ENCODE results near the gene ARHGEF28.

ARHGEF28 gene

DNA sequence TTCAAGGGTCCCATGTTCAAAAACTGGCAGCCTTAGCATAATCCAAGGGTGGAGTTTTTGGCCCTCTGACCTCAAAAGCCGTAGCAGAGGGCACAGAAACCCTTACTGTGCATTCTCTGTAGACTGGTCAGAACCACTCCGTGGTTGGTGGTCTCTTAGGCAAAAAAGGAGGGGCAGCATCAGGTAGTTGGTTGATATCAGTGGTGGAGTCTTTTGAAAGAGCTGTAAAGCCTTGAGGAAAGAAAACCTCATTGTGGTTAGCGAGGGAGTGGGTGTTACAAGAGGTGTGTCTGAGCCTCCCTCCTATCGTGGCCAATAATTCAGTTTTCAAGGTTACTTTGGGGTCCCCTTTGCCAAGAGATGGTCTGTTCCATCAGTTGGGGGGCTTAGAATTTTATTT, 40.9 kb downstream of the ARHGEF28 start:
- Histone ChIP-seq H3K27ac (replicated peaks) (no peak overlapping the region), H3K4me3 (replicated peaks; ENCODE audit: insufficient read depth, low read length) (no peak overlapping the region), H3K27me3 (ENCODE audit: insufficient read depth, poor library complexity, severe bottlenecking) (no peaks in the 10 kb centered on the region)
- no peak for DNase-seq (ENCODE audit: low read depth in 1 of 2, low spot score in 1 of 2)
- TF ChIP-seq, protein P1, sequence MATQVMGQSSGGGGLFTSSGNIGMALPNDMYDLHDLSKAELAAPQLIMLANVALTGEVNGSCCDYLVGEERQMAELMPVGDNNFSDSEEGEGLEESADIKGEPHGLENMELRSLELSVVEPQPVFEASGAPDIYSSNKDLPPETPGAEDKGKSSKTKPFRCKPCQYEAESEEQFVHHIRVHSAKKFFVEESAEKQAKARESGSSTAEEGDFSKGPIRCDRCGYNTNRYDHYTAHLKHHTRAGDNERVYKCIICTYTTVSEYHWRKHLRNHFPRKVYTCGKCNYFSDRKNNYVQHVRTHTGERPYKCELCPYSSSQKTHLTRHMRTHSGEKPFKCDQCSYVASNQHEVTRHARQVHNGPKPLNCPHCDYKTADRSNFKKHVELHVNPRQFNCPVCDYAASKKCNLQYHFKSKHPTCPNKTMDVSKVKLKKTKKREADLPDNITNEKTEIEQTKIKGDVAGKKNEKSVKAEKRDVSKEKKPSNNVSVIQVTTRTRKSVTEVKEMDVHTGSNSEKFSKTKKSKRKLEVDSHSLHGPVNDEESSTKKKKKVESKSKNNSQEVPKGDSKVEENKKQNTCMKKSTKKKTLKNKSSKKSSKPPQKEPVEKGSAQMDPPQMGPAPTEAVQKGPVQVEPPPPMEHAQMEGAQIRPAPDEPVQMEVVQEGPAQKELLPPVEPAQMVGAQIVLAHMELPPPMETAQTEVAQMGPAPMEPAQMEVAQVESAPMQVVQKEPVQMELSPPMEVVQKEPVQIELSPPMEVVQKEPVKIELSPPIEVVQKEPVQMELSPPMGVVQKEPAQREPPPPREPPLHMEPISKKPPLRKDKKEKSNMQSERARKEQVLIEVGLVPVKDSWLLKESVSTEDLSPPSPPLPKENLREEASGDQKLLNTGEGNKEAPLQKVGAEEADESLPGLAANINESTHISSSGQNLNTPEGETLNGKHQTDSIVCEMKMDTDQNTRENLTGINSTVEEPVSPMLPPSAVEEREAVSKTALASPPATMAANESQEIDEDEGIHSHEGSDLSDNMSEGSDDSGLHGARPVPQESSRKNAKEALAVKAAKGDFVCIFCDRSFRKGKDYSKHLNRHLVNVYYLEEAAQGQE (IDR thresholded peaks at IDR 0.05; ENCODE audit: insufficient replicate concordance, low read depth), result no peak
- TF ChIP-seq SPI1 (IDR thresholded peaks at IDR 0.05; ENCODE audit: borderline replicate concordance, low read depth), result no peak
- TF ChIP-seq GABPA (IDR thresholded peaks at IDR 0.05; ENCODE audit: low read depth), result no peak
- TF ChIP-seq, protein P2, sequence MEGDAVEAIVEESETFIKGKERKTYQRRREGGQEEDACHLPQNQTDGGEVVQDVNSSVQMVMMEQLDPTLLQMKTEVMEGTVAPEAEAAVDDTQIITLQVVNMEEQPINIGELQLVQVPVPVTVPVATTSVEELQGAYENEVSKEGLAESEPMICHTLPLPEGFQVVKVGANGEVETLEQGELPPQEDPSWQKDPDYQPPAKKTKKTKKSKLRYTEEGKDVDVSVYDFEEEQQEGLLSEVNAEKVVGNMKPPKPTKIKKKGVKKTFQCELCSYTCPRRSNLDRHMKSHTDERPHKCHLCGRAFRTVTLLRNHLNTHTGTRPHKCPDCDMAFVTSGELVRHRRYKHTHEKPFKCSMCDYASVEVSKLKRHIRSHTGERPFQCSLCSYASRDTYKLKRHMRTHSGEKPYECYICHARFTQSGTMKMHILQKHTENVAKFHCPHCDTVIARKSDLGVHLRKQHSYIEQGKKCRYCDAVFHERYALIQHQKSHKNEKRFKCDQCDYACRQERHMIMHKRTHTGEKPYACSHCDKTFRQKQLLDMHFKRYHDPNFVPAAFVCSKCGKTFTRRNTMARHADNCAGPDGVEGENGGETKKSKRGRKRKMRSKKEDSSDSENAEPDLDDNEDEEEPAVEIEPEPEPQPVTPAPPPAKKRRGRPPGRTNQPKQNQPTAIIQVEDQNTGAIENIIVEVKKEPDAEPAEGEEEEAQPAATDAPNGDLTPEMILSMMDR (IDR thresholded peaks at IDR 0.05; ENCODE audit: insufficient read depth, low read length), result no peak
- TF ChIP-seq POLR2AphosphoS5 (IDR thresholded peaks at IDR 0.05; ENCODE audit: low read depth), result no peak

DNA sequence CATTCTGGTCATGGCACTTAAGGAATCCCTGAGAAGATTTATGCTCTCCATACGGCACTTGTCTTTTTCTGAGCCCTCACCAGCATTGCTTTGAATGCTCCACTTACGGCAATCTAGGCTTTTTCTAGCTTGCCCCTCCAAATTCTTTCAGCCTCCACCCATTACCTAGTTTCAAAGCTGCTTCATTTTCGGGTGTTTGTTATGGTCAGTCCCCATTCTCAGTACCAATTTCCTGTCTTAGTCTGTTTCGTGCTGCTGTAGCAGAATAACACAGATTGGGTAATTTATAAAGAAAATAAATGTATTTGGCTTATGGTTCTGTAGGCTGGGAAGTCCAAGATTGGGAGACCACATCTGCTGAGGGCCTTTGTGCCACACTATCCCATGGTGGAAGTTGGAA, 42.0 kb downstream of the ARHGEF28 start:
- TF ChIP-seq POLR2AphosphoS5 (IDR thresholded peaks at IDR 0.05; ENCODE audit: low read depth) (no peak), GABPA (IDR thresholded peaks at IDR 0.05; ENCODE audit: low read depth) (no peak), SPI1 (IDR thresholded peaks at IDR 0.05; ENCODE audit: borderline replicate concordance, low read depth) (no peak)
- TF ChIP-seq, protein P1 (IDR thresholded peaks at IDR 0.05; ENCODE audit: insufficient replicate concordance, low read depth), result no peak
- TF ChIP-seq, protein P2 (IDR thresholded peaks at IDR 0.05; ENCODE audit: insufficient read depth, low read length), result no peak
- H3K4me3 ChIP-seq (replicated peaks; ENCODE audit: insufficient read depth, low read length), result no peak overlapping the region
- no peak for DNase-seq (ENCODE audit: low read depth in 1 of 2, low spot score in 1 of 2)
- H3K27ac ChIP-seq (replicated peaks), result no peak overlapping the region
- H3K27me3 ChIP-seq (ENCODE audit: insufficient read depth, poor library complexity, severe bottlenecking), result no peaks in the 10 kb centered on the region

- Histone ChIP-seq H3K4me3 (replicated peaks; ENCODE audit: insufficient read depth, low read length) (no peak overlapping the region), H3K27me3 (ENCODE audit: insufficient read depth, poor library complexity, severe bottlenecking) (no peaks in the 10 kb centered on the region), H3K27ac (replicated peaks) (no peak overlapping the region)
- no peak for DNase-seq (ENCODE audit: low read depth in 1 of 2, low spot score in 1 of 2)
- TF ChIP-seq GABPA (IDR thresholded peaks at IDR 0.05; ENCODE audit: low read depth) (no peak), SPI1 (IDR thresholded peaks at IDR 0.05; ENCODE audit: borderline replicate concordance, low read depth) (no peak), POLR2AphosphoS5 (IDR thresholded peaks at IDR 0.05; ENCODE audit: low read depth) (no peak)
- TF ChIP-seq, protein P2 (IDR thresholded peaks at IDR 0.05; ENCODE audit: insufficient read depth, low read length), result no peak
- TF ChIP-seq, protein P1 (IDR thresholded peaks at IDR 0.05; ENCODE audit: insufficient replicate concordance, low read depth), result no peak
Observed at GRCh38 chr5:73668486-73669111, 42.6 kb downstream of the ARHGEF28 start.

All from HL-60 (cell line).